AG08395 (cell line): ENCODE results near the gene PUS7.
"Not testable (repeated sequence)": the region's sequence is repeated elsewhere in the genome, so short reads cannot be mapped to it uniquely, and the experiment has no call there.

Source experiments
- DNase-seq: peaks from one replicate; pipeline ENCODE4 v3.0.0; 2012; ENCODE audit warnings: mixed read lengths, low spot score

PUS7 gene, protein sequence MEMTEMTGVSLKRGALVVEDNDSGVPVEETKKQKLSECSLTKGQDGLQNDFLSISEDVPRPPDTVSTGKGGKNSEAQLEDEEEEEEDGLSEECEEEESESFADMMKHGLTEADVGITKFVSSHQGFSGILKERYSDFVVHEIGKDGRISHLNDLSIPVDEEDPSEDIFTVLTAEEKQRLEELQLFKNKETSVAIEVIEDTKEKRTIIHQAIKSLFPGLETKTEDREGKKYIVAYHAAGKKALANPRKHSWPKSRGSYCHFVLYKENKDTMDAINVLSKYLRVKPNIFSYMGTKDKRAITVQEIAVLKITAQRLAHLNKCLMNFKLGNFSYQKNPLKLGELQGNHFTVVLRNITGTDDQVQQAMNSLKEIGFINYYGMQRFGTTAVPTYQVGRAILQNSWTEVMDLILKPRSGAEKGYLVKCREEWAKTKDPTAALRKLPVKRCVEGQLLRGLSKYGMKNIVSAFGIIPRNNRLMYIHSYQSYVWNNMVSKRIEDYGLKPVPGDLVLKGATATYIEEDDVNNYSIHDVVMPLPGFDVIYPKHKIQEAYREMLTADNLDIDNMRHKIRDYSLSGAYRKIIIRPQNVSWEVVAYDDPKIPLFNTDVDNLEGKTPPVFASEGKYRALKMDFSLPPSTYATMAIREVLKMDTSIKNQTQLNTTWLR

DNA sequence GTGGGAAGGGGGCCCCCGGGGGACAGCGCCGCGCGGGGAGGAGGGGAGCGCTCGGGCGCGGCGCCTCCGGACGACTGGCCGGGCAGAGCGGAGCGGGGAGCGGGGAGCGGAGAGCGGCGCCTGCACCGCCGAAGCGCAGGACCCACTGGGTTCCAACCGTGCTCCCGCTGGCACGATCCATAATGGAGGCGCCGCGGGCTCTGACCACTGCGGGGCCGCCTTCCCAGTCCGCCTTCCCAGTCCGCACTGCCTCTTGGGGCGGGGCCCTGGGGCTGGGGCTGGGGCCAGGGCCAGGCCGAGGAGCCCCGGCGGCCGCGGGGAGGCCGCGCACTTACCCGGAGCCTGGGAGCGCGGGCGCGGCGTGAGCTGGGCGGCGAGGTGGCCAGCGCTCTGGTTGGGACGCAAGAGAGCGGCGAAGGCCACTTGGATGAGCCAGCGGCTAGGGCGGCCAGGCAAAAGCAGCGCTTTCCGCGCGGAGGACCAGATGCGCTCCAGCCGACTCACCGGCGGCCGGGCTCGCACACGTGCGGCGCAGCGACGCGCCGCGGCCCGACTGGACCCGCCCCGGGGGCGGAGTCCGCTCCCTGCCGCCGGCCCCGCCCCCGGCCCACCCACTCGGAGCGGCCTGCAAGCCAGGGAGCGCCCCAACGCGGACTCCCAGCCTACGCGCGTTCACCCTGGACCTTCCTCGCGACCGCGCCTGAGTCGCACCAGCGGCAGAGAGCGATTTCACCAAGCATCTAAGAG lies at the start of gene PUS7:
TSS of gene PUS7 (minus strand) at position 555 of the 747 bp plus-strand sequence. CDS start 13,759 bp downstream, outside the sequence.
- peak; percentile 96 for DNase-seq

DNA sequence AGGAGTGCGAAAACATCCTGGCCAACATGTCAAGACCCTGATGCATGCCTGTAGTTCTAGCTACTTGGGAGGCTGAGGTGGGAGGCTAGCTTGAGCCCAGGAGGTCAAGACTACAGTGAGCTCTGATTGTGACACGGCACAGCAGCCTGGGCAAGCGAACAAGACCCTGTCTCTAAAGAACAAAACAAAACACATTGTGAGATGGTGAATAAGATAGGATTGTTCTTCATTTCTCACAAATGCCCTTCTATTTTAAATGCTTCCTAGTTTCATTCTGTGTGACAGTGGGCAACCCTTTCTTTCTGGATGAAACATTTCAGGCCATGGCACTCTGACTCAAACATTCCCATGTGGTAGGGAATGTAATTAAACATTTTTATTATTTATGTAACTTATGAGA lies 45.8 kb upstream of the PUS7 start:
- DNase-seq: no peak

DNA sequence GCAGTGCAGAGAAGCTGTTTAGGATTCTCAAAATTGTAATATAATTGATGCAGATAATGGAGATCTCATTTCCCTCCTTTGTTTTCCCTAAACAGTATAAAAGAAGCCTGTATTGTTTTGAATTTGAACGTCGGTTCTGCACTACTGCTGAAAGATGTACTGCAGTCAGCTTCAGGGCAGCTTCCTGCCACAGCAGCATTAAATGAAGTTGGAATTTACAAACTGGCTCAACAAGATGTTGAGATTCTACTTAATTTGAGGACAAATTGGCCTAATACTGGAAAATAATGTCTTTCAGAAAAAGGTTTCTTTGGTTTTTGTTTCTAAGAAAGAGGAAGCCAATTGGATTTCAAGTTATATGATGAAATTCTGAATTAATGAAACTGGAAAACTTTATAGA lies 45.0 kb upstream of the PUS7 start:
- no peak for DNase-seq

DNA sequence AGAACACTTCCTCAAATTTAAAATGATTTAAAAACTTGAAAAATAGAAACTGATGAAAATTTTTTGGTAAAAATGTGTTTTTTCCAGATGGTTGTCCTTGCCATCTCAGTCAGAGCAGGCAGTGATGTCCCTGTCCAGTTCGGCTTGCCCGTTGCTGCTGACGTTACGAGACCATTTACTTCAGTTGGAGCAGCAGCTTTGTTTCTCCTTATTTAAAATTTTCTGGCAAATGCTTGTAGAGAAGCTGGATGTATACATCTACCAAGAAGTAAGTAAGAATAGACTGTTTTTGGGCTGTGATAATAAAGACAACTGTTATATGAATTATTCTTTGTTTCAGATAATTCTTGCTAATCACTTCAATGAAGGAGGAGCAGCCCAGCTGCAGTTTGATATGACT lies 43.1 kb upstream of the PUS7 start:
- no peak for DNase-seq

GRCh38 chr7:105559926-105560325 lies 37.9 kb upstream of the PUS7 start:
- DNase-seq: no peak

DNA sequence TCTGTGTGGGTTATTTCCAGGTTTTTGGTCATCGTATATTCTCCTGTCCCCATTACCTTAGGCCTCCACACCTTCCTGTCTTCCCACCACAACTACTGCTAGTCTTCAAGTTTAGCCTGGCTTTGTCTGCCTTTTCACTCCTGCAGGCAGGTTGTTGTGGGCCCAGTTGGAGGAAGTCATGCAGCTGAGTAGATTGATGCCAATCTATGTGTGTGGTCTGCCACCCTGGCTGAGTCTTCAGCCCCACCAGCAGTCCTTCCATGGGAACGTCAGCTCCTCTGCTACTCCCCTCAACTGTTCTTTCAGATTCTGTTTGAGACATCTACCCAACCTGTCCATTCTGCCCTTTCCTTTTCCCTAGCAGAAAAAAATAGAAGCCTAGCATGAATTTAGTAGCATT lies 16.3 kb upstream of the PUS7 start:
- DNase-seq: no peak

GRCh38 chr7:105532709-105533460 lies 10.8 kb upstream of the PUS7 start:
- DNase-seq: no peak

DNA sequence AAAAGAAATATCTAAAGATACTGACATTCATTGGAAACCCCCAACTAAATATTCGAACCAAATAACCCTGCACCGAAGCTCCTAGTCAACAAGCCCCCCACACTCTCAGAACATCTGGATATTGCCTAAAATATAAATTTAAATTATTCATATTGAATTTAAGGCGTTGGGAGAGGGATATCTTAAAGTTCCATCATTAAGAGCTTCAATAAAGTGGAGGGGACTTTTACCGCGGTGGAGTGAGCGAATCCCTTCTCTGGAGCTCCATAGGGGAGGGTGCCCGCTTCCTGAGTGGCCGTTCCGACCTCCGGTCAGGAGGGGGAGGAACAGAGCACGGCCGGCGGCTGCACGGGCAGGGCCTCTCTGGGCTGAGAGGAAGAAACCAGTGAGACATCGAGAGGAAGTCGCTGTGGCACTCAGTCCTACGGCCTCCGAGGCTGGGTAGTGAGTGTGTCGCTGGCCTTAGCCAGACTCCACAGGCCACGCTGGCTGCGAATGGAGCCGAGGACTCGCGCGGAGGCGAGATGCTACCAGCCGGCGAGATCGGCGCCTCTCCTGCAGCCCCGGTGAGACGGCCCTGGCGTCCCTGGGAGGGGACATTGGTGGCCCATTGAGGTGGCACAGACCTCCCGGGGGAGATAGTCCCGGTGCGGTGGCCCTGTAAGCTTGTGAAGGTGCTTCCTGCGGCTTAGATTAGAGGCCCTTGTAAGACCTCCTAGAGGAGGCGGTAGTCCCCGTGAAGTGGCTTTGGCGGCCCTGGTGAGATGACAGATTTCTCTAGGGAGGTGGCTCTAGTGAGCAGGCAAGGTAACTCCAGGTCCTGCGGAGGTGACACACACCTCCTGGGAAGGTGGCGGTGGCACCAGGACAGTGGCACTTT lies 10.0 kb upstream of the PUS7 start, which contains the start of gene RINT1:
TSS of gene RINT1 (plus strand) at position 410 of the 880 bp plus-strand sequence. CDS start at position 525, 115 bp downstream.
- DNase-seq: peak; percentile 92

- no peak for DNase-seq
Measured at GRCh38 chr7:105530546-105530945, 8.5 kb upstream of the PUS7 start.

- no peak for DNase-seq
Measured at GRCh38 chr7:105530126-105530525, 8.1 kb upstream of the PUS7 start.

DNA sequence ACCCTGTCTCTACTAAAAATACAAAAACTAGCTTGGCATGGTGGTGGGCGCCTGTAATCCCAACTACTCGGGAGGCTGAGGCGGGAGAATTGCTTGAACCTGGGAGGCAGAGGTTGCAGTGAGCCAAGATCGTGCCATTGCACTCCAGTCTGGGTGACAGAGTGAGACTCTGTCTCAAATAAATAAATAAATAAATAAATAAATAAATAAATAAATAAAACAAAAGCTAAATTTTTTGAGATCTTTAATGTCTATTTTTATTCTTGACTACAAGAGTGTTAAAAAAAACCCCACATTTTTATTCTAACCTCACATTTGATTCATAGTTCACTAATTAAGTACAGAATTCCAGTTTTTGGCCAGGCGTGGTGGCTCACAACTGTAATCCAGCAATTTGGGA lies 5.7 kb upstream of the PUS7 start:
- DNase-seq: not testable (repeated sequence)

DNA sequence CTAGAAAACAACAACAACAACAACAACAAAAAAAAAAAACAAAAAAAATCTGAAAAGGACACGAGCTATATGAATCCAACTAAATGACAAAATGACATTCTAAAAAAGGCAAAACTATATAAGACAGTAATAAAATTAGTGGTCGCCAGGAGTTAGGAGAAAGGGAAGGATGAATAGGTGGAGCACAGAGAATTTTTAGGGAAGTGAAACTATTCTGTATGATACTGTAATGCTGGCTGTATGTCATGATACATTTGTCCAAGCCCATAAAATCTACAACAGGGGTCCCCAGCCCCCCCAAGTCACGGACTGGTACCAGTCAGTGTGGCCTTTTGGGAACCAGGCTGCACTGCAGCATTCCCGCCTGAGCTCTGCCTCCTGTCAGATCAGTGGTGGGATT lies 2.8 kb upstream of the PUS7 start:
- DNase-seq: no peak

- DNase-seq: not testable (repeated sequence)
Measured at GRCh38 chr7:105524423-105524822, 2.4 kb upstream of the PUS7 start.

DNA sequence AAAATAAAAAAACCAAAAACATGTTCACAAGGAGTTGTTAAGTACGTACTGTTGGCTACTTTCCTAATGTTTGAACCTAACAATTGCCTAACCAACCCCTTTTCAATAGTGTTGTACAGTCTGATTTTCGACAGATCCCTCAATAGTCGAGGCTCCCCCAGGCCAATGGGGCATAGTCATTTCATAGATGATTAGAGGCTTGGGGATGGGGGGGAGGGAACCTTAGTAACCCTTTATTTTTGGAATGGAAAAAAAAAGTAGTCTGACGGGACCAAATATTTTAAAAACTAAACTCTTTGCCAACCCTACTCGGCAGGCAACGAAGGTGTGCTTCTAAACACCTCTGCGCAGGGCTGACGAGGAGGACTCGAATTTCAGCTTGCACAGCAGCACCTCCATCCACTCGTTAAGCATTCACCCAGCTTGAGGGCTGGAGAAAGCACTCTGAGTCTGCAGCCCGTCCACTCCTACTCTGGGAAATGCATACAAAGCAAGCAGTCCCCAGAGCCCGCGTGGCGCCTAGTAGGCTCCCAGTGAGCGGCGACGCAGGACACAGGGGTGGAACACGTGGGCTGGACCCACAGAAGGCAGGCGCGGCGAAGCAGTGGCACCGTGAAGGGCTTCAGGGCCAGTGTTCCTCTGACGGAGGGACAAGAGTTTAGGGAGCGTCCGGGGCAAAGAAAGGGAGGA lies 899 bp downstream of the PUS7 start:
- DNase-seq: peak; percentile 63

DNA sequence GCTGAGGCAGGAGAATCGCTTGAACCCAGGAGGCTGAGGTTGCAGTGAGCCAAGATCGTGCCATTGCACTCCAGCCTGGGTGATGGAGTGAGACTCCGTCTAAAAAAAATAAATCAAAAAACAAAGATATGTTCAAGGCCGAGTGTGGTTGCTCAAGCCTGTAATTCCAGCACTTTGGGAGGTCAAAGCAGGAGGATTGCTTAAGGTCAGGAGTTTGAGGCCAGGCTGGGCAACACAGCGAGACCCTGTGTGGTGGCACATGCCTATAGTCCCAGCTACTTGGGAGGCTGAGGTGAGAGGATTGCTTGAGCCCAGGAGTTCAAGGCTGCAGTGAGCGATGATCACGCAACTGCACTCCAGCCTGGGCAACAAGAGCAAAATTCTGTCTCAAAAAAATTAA lies 1.5 kb downstream of the PUS7 start:
- not testable (repeated sequence) for DNase-seq

- DNase-seq: no peak
Measured at GRCh38 chr7:105519353-105519752, 2.7 kb downstream of the PUS7 start.

GRCh38 chr7:105515610-105516009 lies 6.5 kb downstream of the PUS7 start:
- DNase-seq: not testable (repeated sequence)

GRCh38 chr7:105512926-105513526 lies 9.0 kb downstream of the PUS7 start:
- no peak for DNase-seq

- no peak for DNase-seq
Measured at GRCh38 chr7:105512415-105512814, 9.7 kb downstream of the PUS7 start.

GRCh38 chr7:105502173-105502572 lies 19.9 kb downstream of the PUS7 start:
- DNase-seq: no peak
